ENCODE data around the gene HSPG2.

Gene HSPG2

GRCh38 chr1:21857840-21858670 lies 79.1 kb downstream of the HSPG2 start:
- H3K4me3 ChIP-seq (ENCODE audit: low read depth, low read length) = no peak overlapping the region
- H3K36me3 ChIP-seq = no peaks in the 10 kb centered on the region
- no peaks in the 10 kb centered on the region for H3K9me3 ChIP-seq
- DNase-seq = no peak
- H3K27me3 ChIP-seq = no peaks in the 10 kb centered on the region
- no peak for TF ChIP-seq CTCF (IDR thresholded peaks at IDR 0.05; ENCODE audit: low read depth, low read length)
- H3K4me1 ChIP-seq = no peaks in the 10 kb centered on the region

GRCh38 chr1:21857142-21857839 lies 79.8 kb downstream of the HSPG2 start:
- no peak overlapping the region for H3K4me3 ChIP-seq (ENCODE audit: low read depth, low read length)
- H3K36me3 ChIP-seq = no peaks in the 10 kb centered on the region
- H3K4me1 ChIP-seq = no peaks in the 10 kb centered on the region
- no peak for TF ChIP-seq CTCF (IDR thresholded peaks at IDR 0.05; ENCODE audit: low read depth, low read length)
- DNase-seq = no peak
- H3K9me3 ChIP-seq = no peaks in the 10 kb centered on the region
- H3K27me3 ChIP-seq = no peaks in the 10 kb centered on the region

- H3K36me3 ChIP-seq = no peaks in the 10 kb centered on the region
- no peaks in the 10 kb centered on the region for H3K27me3 ChIP-seq
- no peak for TF ChIP-seq CTCF (IDR thresholded peaks at IDR 0.05; ENCODE audit: low read depth, low read length)
- H3K9me3 ChIP-seq = no peaks in the 10 kb centered on the region
- DNase-seq = no peak
- no peaks in the 10 kb centered on the region for H3K4me1 ChIP-seq
- no peak overlapping the region for H3K4me3 ChIP-seq (ENCODE audit: low read depth, low read length)
Measured at GRCh38 chr1:21855257-21856096, 81.6 kb downstream of the HSPG2 start.

GRCh38 chr1:21854751-21855131 lies 82.4 kb downstream of the HSPG2 start:
- no peaks in the 10 kb centered on the region for H3K9me3 ChIP-seq
- H3K4me3 ChIP-seq (ENCODE audit: low read depth, low read length) = no peak overlapping the region
- DNase-seq = no peak
- no peak for TF ChIP-seq CTCF (IDR thresholded peaks at IDR 0.05; ENCODE audit: low read depth, low read length)
- no peaks in the 10 kb centered on the region for H3K4me1 ChIP-seq
- no peaks in the 10 kb centered on the region for H3K36me3 ChIP-seq
- H3K27me3 ChIP-seq = no peaks in the 10 kb centered on the region

GRCh38 chr1:21854090-21854750 lies 82.9 kb downstream of the HSPG2 start:
- H3K36me3 ChIP-seq = no peaks in the 10 kb centered on the region

More at GRCh38 chr1:21854090-21854750, 82.9 kb downstream of the HSPG2 start:
- Histone ChIP-seq H3K27me3 (no peaks in the 10 kb centered on the region), H3K9me3 (no peaks in the 10 kb centered on the region), H3K4me3 (ENCODE audit: low read depth, low read length) (no peak overlapping the region), H3K4me1 (no peaks in the 10 kb centered on the region)
- no peak for TF ChIP-seq CTCF (IDR thresholded peaks at IDR 0.05; ENCODE audit: low read depth, low read length)
- DNase-seq = no peak
